Hematopoietic multipotent progenitor cell treated with erythropoietin and hydrocortisone succinate and interleukin-3 and kit ligand, for 15 days (in vitro differentiated cells): Measurements from ENCODE around the gene TSPAN14.
"Not testable (repeated sequence)": the region's sequence is repeated elsewhere in the genome, so short reads cannot be mapped to it uniquely, and the experiment has no call there.

Source experiments
- DNase-seq: peaks from one replicate; pipeline ENCODE4 v3.0.0-alpha.2; 2015; ENCODE audit warnings: low spot score

Gene TSPAN14

DNA sequence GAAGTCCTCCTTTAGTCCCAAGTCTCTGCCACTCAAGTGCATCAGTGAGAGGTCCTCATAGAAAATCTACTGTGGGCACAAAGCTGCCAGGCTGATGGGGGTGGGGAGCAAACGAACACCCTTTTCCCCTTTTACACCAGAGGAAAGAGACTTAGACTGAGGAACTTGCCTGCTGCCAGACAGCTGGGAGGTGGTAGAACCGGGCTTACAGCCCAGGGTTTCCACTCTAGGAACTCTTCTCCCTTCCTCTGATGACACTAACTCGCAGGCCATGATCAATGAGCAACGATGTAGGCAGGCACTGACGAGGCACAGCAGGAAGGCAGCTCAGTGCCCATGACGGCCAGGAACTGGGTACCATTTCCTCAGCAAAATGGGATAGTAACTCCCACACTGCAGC is 72.6 kb downstream of the TSPAN14 start:
- DNase-seq, result no peak

GRCh38 chr10:80528185-80528700 is 74.1 kb downstream of the TSPAN14 start:
- DNase-seq, result no peak

DNA sequence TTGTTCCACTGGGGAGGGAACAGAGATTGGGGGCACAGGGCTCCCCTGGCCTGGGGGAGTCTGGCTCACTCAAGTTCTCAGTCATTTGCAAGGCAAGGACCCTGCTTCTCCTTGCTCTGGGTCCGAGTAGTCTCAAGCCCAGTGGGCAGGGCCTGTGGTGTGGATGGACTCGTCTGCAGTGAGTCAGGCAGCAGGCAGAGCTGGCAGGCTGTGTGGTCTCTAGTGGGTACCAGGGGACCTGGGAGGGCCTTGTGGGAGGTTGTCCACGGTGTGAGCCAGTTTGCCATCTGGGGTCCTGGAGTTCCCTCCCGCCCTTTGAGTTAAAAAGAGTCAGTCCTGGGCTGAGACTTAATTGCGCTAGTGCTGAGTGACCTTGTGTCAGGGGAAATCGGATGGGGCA is 74.8 kb downstream of the TSPAN14 start:
- DNase-seq, result no peak

DNA sequence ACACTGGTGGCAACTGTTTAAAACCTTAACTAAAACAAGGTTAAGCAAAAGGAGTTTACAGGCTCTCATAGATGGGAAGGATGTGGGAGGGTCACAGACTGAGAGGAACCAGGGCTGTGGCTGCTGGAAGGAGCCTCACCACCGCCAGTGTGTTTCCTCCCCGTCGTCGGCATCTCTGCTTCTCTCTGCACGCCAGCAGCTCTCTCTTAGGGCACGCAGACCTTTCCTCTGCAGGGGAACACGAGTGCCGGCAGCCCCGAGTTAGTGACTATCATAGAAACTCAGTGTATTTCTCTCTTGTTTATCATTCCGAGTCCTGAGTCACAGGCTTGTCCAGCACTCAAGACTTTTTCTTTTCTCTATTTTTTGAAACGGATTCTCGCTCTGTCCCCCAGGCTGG is 75.5 kb downstream of the TSPAN14 start:
- no peak for DNase-seq

- DNase-seq, result peak; percentile 18
These were observed 76.1 kb downstream of the TSPAN14 start for GRCh38 chr10:80530251-80530650.

- DNase-seq, result no peak
These were observed 76.7 kb downstream of the TSPAN14 start for GRCh38 chr10:80530816-80531215.

GRCh38 chr10:80532571-80532970 is 78.5 kb downstream of the TSPAN14 start:
- DNase-seq, result no peak

GRCh38 chr10:80534059-80534458 is 79.9 kb downstream of the TSPAN14 start:
- not testable (repeated sequence) for DNase-seq

DNA sequence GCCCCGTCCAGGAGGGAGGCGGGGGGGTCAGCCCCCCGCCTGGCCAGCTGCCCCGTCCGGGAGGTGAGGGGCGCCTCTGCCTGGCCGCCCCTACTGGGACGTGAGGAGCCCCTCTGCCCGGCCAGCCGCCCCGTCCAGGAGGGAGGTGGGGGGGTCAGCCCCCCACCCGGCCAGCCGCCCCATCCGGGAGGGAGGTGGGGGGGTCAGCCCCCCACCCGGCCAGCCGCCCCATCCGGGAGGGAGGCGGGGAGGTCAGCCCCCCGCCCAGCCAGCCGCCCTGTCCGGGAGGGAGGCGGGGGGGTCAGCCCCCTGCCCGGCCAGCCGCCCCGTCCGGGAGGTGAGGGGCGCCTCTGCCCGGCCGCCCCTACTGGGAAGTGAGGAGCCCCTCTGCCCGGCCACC is 80.5 kb downstream of the TSPAN14 start:
- DNase-seq, result not testable (repeated sequence)

- DNase-seq, result peak; percentile 65
These were observed 81.7 kb downstream of the TSPAN14 start for GRCh38 chr10:80535671-80536360.

GRCh38 chr10:80536361-80536835 is 82.3 kb downstream of the TSPAN14 start:
- no peak for DNase-seq

DNA sequence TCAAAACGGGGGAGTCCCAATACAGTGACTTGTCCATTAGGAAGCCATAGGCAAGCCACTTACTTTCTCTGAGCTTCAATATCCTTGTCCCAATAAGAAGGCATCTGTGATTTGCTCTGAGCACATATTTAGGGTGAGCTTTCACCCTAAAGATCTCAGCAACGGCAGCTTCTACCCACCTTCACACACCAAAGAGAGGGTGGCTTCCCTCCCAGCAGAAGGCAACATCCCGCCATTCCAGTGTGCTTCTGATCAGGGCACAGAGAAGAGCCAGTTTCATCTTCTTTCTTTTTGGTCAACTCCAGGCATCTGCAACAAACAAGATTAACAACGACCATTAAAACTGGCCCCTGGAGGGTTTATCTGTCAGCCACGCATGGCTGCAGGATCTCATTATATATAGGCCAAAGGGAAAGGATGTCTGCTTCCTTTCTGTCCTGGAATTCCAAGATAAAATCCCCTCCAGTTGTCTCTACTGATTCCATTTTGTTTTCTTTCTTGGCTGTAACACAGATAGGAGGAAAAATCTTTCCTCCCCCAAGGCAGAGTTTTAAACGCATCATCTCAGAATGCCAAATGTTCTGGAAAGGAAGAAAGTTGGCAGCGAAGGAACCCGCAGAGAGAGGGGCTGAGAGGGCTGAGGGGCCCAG is 83.1 kb downstream of the TSPAN14 start:
- no peak for DNase-seq

DNA sequence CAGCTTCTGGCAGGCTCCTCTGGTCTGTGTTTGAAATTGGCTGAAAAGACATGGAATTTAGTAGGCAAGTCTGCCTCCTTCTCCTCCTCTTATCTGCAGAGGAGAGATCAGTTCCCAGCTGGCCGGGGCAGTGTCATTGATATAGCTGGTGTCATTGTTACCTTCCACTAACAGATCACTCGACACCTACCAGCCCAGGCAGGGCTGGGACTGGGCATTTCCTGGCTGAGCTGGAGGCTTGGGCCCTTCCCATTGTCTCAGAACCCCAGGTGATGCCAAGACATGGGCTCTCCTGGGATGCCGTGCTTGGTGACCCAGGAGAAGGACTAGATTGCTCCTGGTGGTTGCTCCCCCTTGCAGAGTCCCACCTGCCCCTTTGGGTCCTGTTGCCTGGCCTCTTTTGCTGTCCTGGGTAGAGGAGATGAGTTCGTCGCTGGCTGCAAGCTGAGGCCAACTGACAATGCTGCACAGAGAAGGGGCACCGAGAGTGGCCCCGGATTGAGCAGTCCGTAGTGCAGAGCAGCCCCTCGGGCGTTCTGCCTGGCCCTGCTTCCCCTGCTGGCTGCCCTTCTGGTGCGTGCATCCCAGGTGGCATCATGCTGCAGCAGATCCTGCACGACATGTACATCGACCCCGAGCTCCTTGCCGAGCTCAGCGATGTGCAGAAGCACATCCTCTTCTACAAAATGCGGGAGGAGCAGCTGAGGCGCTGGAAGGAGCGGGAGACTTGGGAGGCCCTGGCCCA is 83.8 kb downstream of the TSPAN14 start, which contains the start of gene SH2D4B:
Gene SH2D4B, plus strand, starts transcription at position 167 of the 745 bp plus-strand sequence. Its CDS starts 430 bp downstream, at position 597.
- DNase-seq, result no peak

GRCh38 chr10:80538481-80539185 is 84.5 kb downstream of the TSPAN14 start:
- no peak for DNase-seq

DNA sequence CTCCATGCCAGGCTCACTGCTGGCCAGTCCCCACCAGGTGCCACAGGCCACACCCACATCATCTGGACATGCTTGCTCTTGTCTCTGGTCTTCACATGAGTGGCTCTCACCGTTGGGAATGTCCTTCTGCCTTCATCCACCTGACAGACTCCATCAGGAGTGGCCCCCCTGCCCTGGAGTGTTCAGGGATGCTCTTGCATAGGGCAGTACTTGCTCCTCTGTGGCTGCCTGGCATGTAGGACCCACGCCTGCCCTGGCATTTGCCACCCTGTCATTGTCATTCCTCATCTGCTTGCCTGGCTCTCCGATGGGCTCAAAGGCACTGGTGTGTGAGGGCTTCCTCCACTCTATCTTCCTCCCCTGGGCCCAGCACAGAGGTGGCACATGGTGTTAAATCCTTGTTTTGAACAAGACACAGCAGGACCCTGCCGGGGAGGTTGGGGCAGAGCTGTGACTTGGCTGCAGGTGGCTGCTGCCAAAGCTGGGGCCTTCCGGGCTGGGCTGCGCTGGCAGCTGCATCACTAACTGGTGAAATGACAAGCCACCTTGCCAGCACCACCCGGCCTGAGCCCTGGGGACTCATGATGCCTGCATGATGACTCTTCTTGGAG is 85.4 kb downstream of the TSPAN14 start:
- no peak for DNase-seq

- DNase-seq, result no peak
These were observed 86.0 kb downstream of the TSPAN14 start for GRCh38 chr10:80540136-80540535.

- no peak for DNase-seq
These were observed 86.5 kb downstream of the TSPAN14 start for GRCh38 chr10:80540618-80540980.

GRCh38 chr10:80540981-80541750 is 87.1 kb downstream of the TSPAN14 start:
- no peak for DNase-seq

- no peak for DNase-seq
These were observed 87.9 kb downstream of the TSPAN14 start for GRCh38 chr10:80542053-80542452.

DNA sequence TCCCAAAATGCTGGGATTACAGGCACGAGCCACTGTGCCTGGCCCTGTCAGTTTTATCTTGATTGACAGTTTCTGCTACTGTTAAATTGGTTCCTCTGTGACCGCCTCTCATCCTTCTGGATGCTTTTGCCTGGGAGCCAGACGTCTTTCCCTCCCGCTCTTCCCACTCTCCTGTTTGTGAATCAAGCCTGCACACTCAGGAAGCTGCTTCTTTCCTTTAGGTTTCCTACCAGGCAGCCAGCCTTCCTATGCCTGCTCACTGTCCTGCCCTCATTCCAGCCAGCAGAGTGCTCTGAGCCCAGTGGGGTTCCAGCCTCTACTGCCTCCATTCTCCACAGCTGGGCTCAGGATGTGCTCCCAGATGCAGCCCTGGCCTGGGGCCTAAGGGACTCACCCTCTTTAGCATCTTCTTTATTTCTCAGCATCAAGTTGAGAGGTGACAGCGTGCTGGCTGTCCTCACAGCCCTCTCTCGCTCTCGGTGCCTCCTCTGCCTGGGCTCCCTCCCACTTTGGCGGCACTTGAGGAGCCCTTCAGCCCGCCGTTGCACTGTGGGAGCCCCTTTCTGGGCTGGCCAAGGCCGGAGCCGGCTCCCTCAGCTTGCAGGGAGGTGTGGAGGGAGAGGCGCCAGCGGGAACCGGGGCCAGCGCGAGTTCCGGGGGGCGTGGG is 88.7 kb downstream of the TSPAN14 start:
- no peak for DNase-seq
